Calu3 (cell line): ENCODE measurements around the gene KLHL33. TPM values are rescaled to one million over a fixed set of nuclear protein-coding genes. Genes with fewer than 3 reads are reported as not detected.

Experiments
- BruUV-seq: library from RNA; stranded (reverse); fragments of 400-500 nt; replicated peaks from 2 replicates; lab custom pipeline; 2021; lab: Mats Ljungman, UMichigan
- CTCF ChIA-PET: fragments of 300-600 bp; sonication (Branson Sonifier 250); formaldehyde crosslinking; loops from one replicate; lab custom pipeline; 2022; ENCODE audit warnings: antibody characterized with exemption; lab: Charles Lee
- DNase-seq: peaks from one replicate; pipeline ENCODE4 v3.0.0; 2022
- H3K27ac Mint-ChIP-seq: one replicate; pipeline ENCODE4 v1.8.0; 2022; ENCODE audit warnings: mixed read lengths; ENCODE audit not compliant: unreplicated experiment
- H3K27me3 Mint-ChIP-seq: one replicate; pipeline ENCODE4 v1.8.0; 2022; ENCODE audit warnings: mixed read lengths; ENCODE audit not compliant: unreplicated experiment
- H3K36me3 Mint-ChIP-seq: one replicate; pipeline ENCODE4 v1.8.0; 2022; ENCODE audit warnings: mild to moderate bottlenecking, moderate library complexity, mixed read lengths; ENCODE audit not compliant: insufficient read depth, unreplicated experiment
- H3K4me1 Mint-ChIP-seq: one replicate; pipeline ENCODE4 v1.8.0; 2022; ENCODE audit warnings: mild to moderate bottlenecking, low read depth, mixed read lengths; ENCODE audit not compliant: unreplicated experiment
- H3K4me3 Mint-ChIP-seq: one replicate; pipeline ENCODE4 v1.8.0; 2022; ENCODE audit warnings: mild to moderate bottlenecking, low read depth, moderate library complexity, mixed read lengths; ENCODE audit not compliant: unreplicated experiment
- H3K9me3 Mint-ChIP-seq: one replicate; pipeline ENCODE4 v1.8.0; 2022; ENCODE audit warnings: low read depth, mixed read lengths; ENCODE audit not compliant: unreplicated experiment
- CTCF ChIP-seq: fragments of 200-600 bp; IDR thresholded peaks from one replicate; pipeline ENCODE4 v1.8.0; 2022; ENCODE audit warnings: antibody characterized with exemption; ENCODE audit not compliant: unreplicated experiment
- intact Hi-C: fragments of 100-400 bp; cut with micrococcal nuclease; formaldehyde crosslinking; loops from one replicate; pipeline ENCODE4 v1.10.0; 2022; ENCODE audit not compliant: unreplicated experiment
- total RNA-seq: library from RNA; stranded (reverse); gene quantifications from 2 replicates; pipeline ENCODE4 v1.2.3, GENCODE V29; 2022

The KLHL33 gene
- total RNA-seq, 1 experiment from 2014 or later: not detected

- no peak for TF ChIP-seq CTCF
- no peak overlapping the region for H3K4me3 Mint-ChIP-seq
Observed at GRCh38 chr14:20427231-20428009, 8.5 kb downstream of the KLHL33 start.

GRCh38 chr14:20424851-20425250 is 11.1 kb downstream of the KLHL33 start:
- intact Hi-C loops: no loop called here
- H3K27ac Mint-ChIP-seq: no peak overlapping the region
- TF ChIP-seq CTCF: no peak
- H3K9me3 Mint-ChIP-seq: peaks cover 2% of the 10 kb centered on the region
- no TSS peak for BruUV-seq
- H3K36me3 Mint-ChIP-seq: no peaks in the 10 kb centered on the region
- DNase-seq: no peak
- H3K4me3 Mint-ChIP-seq: no peak overlapping the region
- peaks cover 29% of the 10 kb centered on the region for H3K4me1 Mint-ChIP-seq
- CTCF ChIA-PET: no interaction called here
- no peaks in the 10 kb centered on the region for H3K27me3 Mint-ChIP-seq

More at GRCh38 chr14:20427231-20428009, 8.5 kb downstream of the KLHL33 start:
- Mint-ChIP-seq H3K4me1 (peaks cover 29% of the 10 kb centered on the region), H3K27ac (peak overlapping the region; percentile 22), H3K9me3 (peaks cover 2% of the 10 kb centered on the region), H3K27me3 (no peaks in the 10 kb centered on the region), H3K36me3 (no peaks in the 10 kb centered on the region)
- no peak for DNase-seq
- intact Hi-C loops: no loop called here
- BruUV-seq: TSS peak; percentile 26
- CTCF ChIA-PET: no interaction called here

DNA sequence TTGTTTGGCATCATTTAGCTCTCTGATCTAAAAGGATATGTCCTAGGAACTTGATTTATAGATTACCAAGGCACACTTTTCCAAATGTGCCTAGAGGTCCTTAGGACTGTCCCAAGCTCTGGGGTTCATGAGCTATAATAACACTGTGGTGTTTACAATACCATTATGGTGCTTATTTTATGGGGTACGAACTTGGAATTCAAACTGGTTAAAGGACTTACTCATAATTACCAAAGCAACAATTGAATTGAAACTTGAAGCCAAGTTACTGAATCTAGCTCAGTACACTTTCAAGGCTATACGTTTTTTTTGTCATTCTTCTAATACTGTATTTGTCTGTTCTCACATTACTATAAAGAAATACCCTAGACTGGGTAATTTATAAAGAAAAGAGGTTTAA is 13.1 kb downstream of the KLHL33 start:
- Mint-ChIP-seq H3K27me3 (no peaks in the 10 kb centered on the region), H3K27ac (no peak overlapping the region), H3K4me1 (peaks cover 41% of the 10 kb centered on the region), H3K36me3 (peaks cover under 1% of the 10 kb centered on the region), H3K4me3 (no peak overlapping the region), H3K9me3 (peaks cover 2% of the 10 kb centered on the region)
- CTCF ChIA-PET: no interaction called here
- no peak for TF ChIP-seq CTCF
- no TSS peak for BruUV-seq
- intact Hi-C loops: no loop called here
- DNase-seq: no peak

DNA sequence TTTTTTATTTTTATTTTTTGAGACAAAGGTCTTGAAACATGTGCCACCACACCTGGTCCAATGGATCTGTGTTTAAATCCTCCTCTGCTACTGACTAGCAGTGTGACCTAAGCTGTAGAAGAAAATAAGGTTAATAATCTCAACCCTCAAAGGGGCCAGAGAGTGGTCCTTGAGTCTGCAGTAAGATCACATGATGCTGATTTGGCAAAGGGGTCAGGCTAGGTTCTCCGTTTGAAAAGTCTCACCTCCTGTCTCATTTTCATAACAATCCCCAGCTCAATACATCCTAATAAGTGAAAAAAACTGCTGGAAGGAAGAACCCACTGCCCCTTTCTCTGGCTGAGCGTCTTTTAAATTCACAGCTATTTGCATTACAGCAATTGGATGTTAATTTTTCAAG is 14.7 kb downstream of the KLHL33 start:
- no peak overlapping the region for H3K27ac Mint-ChIP-seq
- peaks cover 6% of the 10 kb centered on the region for H3K36me3 Mint-ChIP-seq
- no TSS peak for BruUV-seq
- DNase-seq: no peak
- H3K4me1 Mint-ChIP-seq: peaks cover 32% of the 10 kb centered on the region
- H3K4me3 Mint-ChIP-seq: no peak overlapping the region
- TF ChIP-seq CTCF: no peak
- peaks cover 2% of the 10 kb centered on the region for H3K9me3 Mint-ChIP-seq
- no peaks in the 10 kb centered on the region for H3K27me3 Mint-ChIP-seq
- CTCF ChIA-PET: no interaction called here
- intact Hi-C loops: no loop called here
